ENCODE data around the gene LRRC74B.
A peak's percentile ranks its signal among the peaks of the same experiment; 100 is the strongest.
"Not testable (repeated sequence)": the region's sequence is repeated elsewhere in the genome, so short reads cannot be mapped to it uniquely, and the experiment has no call there.

Gene LRRC74B

GRCh38 chr22:21051145-21051830 is 5.5 kb downstream of the LRRC74B start:
- peaks cover 23 to 29% of the 10 kb centered on the region in 2 donors for H3K27me3 Mint-ChIP-seq
- H3K27ac Mint-ChIP-seq, result no peak overlapping the region
- no peak for ATAC-seq (replicated peaks)
- no peak overlapping the region for H3K4me3 Mint-ChIP-seq
- H3K4me1 Mint-ChIP-seq, result peaks cover 12 to 18% of the 10 kb centered on the region in 2 donors
- H3K36me3 Mint-ChIP-seq, result no peaks in the 10 kb centered on the region
- no peak for DNase-seq
- H3K9me3 Mint-ChIP-seq, result no peaks in the 10 kb centered on the region

- H3K27ac Mint-ChIP-seq, result no peak overlapping the region
- no peak overlapping the region for H3K4me3 Mint-ChIP-seq
- ATAC-seq (replicated peaks), result no peak
- H3K36me3 Mint-ChIP-seq, result no peaks in the 10 kb centered on the region
- no peaks in the 10 kb centered on the region for H3K9me3 Mint-ChIP-seq
- H3K27me3 Mint-ChIP-seq, result peaks cover 29 to 35% of the 10 kb centered on the region in 2 donors
- H3K4me1 Mint-ChIP-seq, result peaks cover 14 to 18% of the 10 kb centered on the region in 2 donors
- DNase-seq, result no peak
Measured at GRCh38 chr22:21051831-21052400, 6.2 kb downstream of the LRRC74B start.

DNA sequence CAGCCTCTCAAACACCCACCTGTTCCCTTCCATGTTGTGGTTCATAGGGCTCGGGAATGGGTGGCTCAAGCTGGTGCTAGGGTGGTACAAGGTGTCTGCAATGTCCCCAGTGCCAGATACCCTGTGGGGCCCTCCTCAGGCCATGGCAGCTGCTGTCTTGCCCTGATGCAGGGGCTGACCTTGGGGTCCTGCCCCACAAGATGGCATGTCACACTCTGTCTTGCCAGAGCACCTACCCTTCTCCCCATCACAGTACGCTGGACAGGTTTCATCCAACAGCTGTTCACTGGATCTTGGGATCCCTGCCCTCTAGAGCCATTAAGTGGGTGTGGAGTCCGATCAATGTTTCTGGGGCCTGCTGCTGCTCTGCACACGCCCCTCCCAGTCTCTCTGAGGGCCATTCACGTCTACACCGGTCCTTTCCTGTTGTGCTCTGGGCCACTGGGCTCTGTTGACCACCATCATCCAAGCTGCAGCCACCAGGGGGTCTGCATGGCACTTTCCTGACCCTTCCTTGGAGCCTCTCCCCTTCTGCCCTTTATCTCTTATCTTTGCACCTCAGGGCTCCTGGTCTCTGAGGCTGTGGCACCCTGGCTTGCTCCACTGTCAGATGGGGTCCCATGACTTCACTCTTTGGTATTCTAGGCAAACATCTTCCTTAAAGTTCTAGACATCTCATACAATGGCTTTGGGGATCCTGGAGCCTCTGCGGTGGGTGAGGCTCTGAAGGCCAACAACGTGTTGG is 7.1 kb downstream of the LRRC74B start:
- DNase-seq (no peak), ATAC-seq (replicated peaks) (no peak)
- H3K4me1 Mint-ChIP-seq, result peaks cover 14 to 18% of the 10 kb centered on the region in 2 donors
- no peak overlapping the region for H3K4me3 Mint-ChIP-seq
- H3K27me3 Mint-ChIP-seq, result peaks cover 32 to 38% of the 10 kb centered on the region in 2 donors
- H3K36me3 Mint-ChIP-seq, result no peaks in the 10 kb centered on the region
- no peak overlapping the region for H3K27ac Mint-ChIP-seq
- H3K9me3 Mint-ChIP-seq, result no peaks in the 10 kb centered on the region

- Mint-ChIP-seq H3K9me3 (no peaks in the 10 kb centered on the region), H3K27ac (no peak overlapping the region), H3K4me3 (no peak overlapping the region), H3K4me1 (peaks cover 14 to 18% of the 10 kb centered on the region in 2 donors), H3K36me3 (no peaks in the 10 kb centered on the region), H3K27me3 (peaks cover 32 to 38% of the 10 kb centered on the region in 2 donors)
- no peak for DNase-seq
- ATAC-seq (replicated peaks), result no peak
Measured at GRCh38 chr22:21054046-21054713, 8.4 kb downstream of the LRRC74B start.

DNA sequence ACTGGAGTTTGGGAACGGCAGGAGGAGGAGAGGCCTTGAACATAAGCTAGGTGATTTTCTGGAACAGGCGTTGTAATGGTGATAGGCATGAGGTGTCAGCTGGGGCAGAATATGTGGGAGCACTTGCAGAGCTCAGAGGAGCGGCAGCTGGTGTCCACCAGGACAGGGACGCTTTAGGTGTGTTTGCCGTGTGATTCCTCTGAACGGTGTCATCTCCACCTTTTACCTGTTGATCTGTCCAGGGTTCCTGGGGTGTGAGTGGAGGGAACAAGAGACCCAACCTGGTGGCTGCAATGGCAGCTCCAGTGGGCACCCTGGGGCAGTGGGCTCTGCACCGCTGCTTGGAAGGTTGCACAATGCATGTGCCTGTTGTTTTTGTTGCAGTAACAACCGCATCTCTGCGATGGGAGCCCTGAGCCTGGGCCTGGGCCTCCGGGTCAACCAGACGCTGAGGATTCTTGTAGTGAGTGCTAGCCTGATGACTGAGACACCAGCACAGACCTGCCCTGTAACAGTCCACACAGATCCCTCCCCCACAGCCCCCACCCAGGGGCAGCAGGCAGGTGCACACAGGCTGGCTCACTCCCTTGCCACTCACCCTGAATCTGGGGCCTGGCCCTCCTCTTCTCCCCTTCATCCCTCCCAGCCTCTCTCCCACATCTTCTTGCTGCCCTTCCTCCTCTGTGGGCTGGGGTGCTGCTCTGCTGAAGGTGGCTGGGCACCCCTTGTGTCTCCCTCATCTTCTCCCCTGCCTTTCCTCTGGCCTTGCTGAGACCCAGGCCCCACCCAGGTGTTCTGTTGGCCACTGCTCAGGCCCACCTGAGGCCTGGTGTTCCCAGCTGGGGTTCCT is 9.2 kb downstream of the LRRC74B start:
- Mint-ChIP-seq H3K27ac (no peak overlapping the region), H3K4me3 (no peak overlapping the region), H3K36me3 (no peaks in the 10 kb centered on the region), H3K4me1 (peaks cover 14 to 18% of the 10 kb centered on the region in 2 donors), H3K27me3 (peaks cover 32 to 38% of the 10 kb centered on the region in 2 donors), H3K9me3 (no peaks in the 10 kb centered on the region)
- ATAC-seq (replicated peaks) (no peak), DNase-seq (no peak)

DNA sequence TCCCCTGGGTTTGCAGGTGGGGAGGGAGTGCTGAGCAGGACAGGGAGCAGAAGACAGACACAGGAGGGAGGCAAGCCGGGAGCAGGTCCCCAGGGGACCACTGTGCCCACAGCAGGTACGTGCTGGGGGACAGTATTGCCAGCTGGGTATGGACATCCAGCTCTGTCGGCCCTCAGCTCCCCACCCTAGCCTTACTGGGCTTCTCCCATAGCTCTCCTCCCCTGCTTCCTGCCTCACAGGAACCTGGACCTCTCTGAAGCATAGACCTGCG is 9.8 kb downstream of the LRRC74B start:
- Mint-ChIP-seq H3K27ac (no peak overlapping the region), H3K36me3 (no peaks in the 10 kb centered on the region), H3K4me1 (peaks cover 14 to 18% of the 10 kb centered on the region in 2 donors), H3K27me3 (peaks cover 32 to 38% of the 10 kb centered on the region in 2 donors), H3K4me3 (no peak overlapping the region), H3K9me3 (no peaks in the 10 kb centered on the region)
- no peak for DNase-seq
- peak in 1 of 2 donors; percentile 12 for ATAC-seq (replicated peaks)

DNA sequence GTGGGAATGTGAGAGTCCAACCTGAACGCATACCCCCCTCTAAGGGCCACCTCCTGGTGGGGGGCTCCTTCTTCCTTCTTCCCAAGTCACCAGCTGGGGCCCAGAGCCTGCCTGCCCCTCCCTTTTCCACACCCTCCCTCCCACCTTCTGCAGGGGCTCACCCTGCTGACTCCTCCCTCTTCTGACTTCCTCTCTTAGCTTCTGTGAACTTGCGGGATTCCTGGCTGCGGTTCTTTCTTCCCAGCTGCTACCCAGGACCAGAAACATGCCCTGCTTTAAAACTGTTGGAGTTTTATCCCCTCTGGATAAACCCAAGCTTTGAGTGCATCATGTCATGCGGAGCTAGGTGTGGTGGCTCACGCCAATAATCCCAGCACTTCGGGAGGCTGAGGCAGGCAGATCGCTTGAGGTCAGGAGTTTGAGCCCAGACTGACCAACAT is 10.2 kb downstream of the LRRC74B start:
- no peak overlapping the region for H3K4me3 Mint-ChIP-seq
- DNase-seq, result no peak
- H3K27ac Mint-ChIP-seq, result no peak overlapping the region
- peak; percentile 31 to 39 for ATAC-seq (replicated peaks)
- no peaks in the 10 kb centered on the region for H3K36me3 Mint-ChIP-seq
- no peaks in the 10 kb centered on the region for H3K9me3 Mint-ChIP-seq
- H3K4me1 Mint-ChIP-seq, result peaks cover 14 to 18% of the 10 kb centered on the region in 2 donors
- peaks cover 32 to 38% of the 10 kb centered on the region in 2 donors for H3K27me3 Mint-ChIP-seq

DNA sequence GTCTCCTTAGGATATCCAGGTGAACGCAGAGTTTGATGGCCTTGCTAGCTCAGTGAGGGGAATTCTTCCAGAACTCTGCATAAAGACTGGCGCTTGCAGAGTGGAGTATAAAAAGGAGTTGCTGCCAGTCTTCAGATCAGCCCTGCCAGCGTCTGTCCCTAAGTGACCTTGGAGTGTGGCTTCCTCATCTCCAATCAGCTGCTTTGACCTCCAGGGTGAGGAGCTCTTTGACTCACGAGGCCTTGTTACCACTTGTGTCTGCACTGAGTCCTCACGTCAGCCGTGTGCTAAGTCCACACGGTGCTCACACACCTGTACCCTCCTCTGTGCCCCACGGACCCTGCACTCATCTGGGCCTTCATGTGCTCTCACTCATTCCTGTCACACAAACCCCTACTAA is 14.6 kb downstream of the LRRC74B start:
- not testable (repeated sequence) for H3K4me3 Mint-ChIP-seq; H3K27ac Mint-ChIP-seq; H3K4me1 Mint-ChIP-seq; H3K36me3 Mint-ChIP-seq; ATAC-seq (replicated peaks); DNase-seq; H3K9me3 Mint-ChIP-seq
- peaks cover 17 to 19% of the 10 kb centered on the region in 2 donors for H3K27me3 Mint-ChIP-seq

GRCh38 chr22:21061660-21062321 is 16.0 kb downstream of the LRRC74B start:
- not testable (repeated sequence) for H3K27ac Mint-ChIP-seq; H3K9me3 Mint-ChIP-seq; H3K4me3 Mint-ChIP-seq; ATAC-seq (replicated peaks); H3K27me3 Mint-ChIP-seq; H3K36me3 Mint-ChIP-seq; H3K4me1 Mint-ChIP-seq; DNase-seq

DNA sequence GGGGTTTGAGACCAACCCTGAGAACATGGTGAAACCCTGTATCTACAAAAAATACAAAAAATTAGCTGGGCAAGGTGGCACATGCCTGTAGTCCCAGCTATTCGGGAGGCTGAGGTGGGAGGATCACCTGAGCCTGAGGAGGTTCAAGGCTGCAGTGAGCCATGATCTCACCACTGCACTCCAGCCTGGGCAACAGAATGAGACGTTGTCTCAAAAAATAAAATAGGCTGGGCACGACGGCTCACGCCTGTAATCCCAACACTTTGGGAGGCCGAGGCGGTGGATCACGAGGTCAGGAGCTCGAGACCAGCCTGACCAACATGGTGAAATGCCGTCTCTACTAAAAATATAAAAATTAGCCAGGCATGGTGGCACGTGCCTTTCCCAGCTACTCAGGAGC is 18.7 kb downstream of the LRRC74B start:
- H3K4me3 Mint-ChIP-seq; H3K36me3 Mint-ChIP-seq; H3K27me3 Mint-ChIP-seq; H3K27ac Mint-ChIP-seq; DNase-seq; H3K4me1 Mint-ChIP-seq; H3K9me3 Mint-ChIP-seq; ATAC-seq (replicated peaks): not testable (repeated sequence)

DNA sequence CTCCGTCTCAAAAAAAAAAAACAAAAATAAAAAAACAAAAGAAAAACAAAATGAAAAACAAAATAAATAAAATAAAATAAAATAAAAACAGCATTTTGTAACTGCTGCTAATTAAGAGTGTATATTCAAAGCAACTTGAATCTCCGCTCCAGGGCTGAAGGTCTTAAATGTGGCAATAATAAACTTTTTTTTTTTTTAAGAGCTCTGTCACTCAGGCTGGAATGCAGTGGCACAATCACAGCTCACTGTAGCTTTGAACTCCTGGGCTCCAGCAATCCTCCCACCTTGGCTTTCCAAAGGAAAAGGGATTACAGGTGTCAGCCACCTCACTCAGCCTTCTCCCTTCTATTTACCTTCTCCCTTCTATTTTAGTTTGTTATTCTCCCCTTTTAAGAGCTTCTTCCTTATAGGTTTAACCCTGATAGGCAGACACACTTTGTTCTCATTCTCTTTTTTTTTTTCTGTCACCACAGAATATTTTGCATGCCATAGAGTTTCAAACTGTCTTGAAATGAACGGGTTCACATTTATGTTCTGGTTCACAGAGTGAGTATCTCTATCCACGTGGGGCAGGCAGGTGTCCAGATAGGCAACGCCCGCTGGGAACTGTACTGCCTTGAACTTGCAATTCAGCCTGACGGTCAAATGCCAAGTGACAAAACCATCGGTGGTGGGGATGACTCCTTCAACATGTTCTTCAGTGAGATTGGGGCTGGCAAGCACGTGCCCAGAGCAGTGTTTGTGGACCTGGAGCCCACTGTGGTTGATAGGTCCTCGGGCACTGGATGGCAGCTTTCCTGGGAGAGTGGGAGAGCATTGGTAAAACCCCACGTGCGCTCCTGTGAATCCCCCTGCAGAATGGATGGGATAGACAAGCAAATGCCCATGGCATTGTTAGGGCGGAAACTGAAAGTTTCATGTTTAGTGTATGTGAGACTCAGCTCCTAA is 19.4 kb downstream of the LRRC74B start:
- Mint-ChIP-seq H3K4me1 (peaks cover 0 to 2% of the 10 kb centered on the region in 2 donors), H3K27me3 (peaks cover 4 to 9% of the 10 kb centered on the region in 2 donors), H3K36me3 (no peaks in the 10 kb centered on the region), H3K27ac (no peak overlapping the region), H3K9me3 (peaks cover 0 to 1% of the 10 kb centered on the region in 2 donors), H3K4me3 (no peak overlapping the region)
- ATAC-seq (replicated peaks) (no peak), DNase-seq (no peak)

GRCh38 chr22:21067075-21067900 is 21.5 kb downstream of the LRRC74B start:
- H3K4me3 Mint-ChIP-seq, result no peak overlapping the region
- H3K9me3 Mint-ChIP-seq, result no peaks in the 10 kb centered on the region
- H3K27ac Mint-ChIP-seq, result no peak overlapping the region
- peaks cover 0 to 2% of the 10 kb centered on the region in 2 donors for H3K4me1 Mint-ChIP-seq
- no peak for DNase-seq
- peaks cover 4 to 9% of the 10 kb centered on the region in 2 donors for H3K27me3 Mint-ChIP-seq
- no peak for ATAC-seq (replicated peaks)
- H3K36me3 Mint-ChIP-seq, result no peaks in the 10 kb centered on the region
